GM18951 (cell line): ENCODE measurements around the gene LRRC38.
"Not testable (repeated sequence)": the region's sequence is repeated elsewhere in the genome, so short reads cannot be mapped to it uniquely, and the experiment has no call there.

ENCODE experiments used
- POLR2A ChIP-seq: IDR thresholded peaks from 4 replicates; pipeline ENCODE4 v1.6.1; 2011; ENCODE audit warnings: mild to moderate bottlenecking; ENCODE audit not compliant: insufficient read length, insufficient read depth; ENCODE audit errors: extremely low read depth
- in situ Hi-C: fragments of 300-500 bp; cut with MboI; formaldehyde crosslinking; loops from one replicate; pipeline ENCODE4 v1.12.0; 2022; ENCODE audit warnings: low sequenced_read_pairs, mixed read lengths, inconsistent platforms; ENCODE audit not compliant: unreplicated experiment

Gene LRRC38

GRCh38 chr1:13462682-13463081 is 51.1 kb downstream of the LRRC38 start:
- in situ Hi-C loops, result no loop called here
- TF ChIP-seq POLR2A, result no peak

- no peak for TF ChIP-seq POLR2A
- in situ Hi-C loops, result no loop called here
Measured at GRCh38 chr1:13461977-13462376, 51.8 kb downstream of the LRRC38 start.

GRCh38 chr1:13456904-13457532 is 56.8 kb downstream of the LRRC38 start:
- no peak for TF ChIP-seq POLR2A
- in situ Hi-C loops, result no loop called here

- in situ Hi-C loops, result no loop called here
Measured at GRCh38 chr1:13451399-13451965, 62.3 kb downstream of the LRRC38 start.

GRCh38 chr1:13450204-13450603 is 63.6 kb downstream of the LRRC38 start:
- in situ Hi-C loops, result no loop called here
- no peak for TF ChIP-seq POLR2A

More at GRCh38 chr1:13451399-13451965, 62.3 kb downstream of the LRRC38 start:
- TF ChIP-seq POLR2A, result no peak

- in situ Hi-C loops, result no loop called here
- TF ChIP-seq POLR2A, result no peak
Measured at GRCh38 chr1:13443335-13443979, 70.3 kb downstream of the LRRC38 start.

GRCh38 chr1:13439104-13439783 is 74.6 kb downstream of the LRRC38 start:
- in situ Hi-C loops, result not testable (repeated sequence)

GRCh38 chr1:13435458-13435857 is 78.3 kb downstream of the LRRC38 start:
- in situ Hi-C loops, result no loop called here
- no peak for TF ChIP-seq POLR2A

- in situ Hi-C loops, result not testable (repeated sequence)
Measured at GRCh38 chr1:13433694-13434358, 80.0 kb downstream of the LRRC38 start.

- no peak for TF ChIP-seq POLR2A
- in situ Hi-C loops, result no loop called here
Measured at GRCh38 chr1:13432251-13432650, 81.6 kb downstream of the LRRC38 start.

GRCh38 chr1:13430495-13430894 is 83.3 kb downstream of the LRRC38 start:
- in situ Hi-C loops, result no loop called here
- no peak for TF ChIP-seq POLR2A
